ENCODE results near the gene TTC9.

DNA sequence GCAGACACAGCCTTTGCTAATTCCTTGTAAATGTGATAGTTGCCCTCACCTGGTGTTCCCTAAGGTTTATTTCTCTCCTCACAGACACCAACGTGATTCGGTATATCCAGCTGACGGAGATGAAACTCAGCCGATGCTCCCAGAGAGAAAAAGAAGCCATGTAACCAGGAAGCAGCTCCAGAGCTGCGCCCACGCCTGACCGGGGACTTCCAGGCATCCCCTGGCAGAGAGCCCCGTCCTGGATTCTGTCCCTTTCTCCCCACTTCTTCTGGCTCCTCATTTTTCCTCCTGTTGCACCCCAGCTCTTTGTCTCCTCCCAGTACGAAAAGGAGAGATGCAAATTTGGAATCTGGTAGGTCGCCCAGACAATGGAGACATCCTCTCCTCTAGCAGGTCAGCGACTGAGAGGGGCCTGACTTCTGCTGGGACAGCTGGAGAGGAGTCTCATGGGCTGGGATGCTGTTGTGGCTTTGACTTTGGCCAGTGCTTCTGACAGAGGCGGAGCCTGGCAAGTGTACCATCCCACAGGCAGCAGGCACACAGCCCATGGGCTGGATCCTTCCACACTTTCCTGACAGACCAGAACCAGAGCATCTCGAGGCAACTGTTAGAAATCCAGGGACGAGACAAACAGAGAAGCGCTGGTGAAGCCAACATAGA lies 29.4 kb downstream of the TTC9 start:
- TF ChIP-seq, protein P1, sequence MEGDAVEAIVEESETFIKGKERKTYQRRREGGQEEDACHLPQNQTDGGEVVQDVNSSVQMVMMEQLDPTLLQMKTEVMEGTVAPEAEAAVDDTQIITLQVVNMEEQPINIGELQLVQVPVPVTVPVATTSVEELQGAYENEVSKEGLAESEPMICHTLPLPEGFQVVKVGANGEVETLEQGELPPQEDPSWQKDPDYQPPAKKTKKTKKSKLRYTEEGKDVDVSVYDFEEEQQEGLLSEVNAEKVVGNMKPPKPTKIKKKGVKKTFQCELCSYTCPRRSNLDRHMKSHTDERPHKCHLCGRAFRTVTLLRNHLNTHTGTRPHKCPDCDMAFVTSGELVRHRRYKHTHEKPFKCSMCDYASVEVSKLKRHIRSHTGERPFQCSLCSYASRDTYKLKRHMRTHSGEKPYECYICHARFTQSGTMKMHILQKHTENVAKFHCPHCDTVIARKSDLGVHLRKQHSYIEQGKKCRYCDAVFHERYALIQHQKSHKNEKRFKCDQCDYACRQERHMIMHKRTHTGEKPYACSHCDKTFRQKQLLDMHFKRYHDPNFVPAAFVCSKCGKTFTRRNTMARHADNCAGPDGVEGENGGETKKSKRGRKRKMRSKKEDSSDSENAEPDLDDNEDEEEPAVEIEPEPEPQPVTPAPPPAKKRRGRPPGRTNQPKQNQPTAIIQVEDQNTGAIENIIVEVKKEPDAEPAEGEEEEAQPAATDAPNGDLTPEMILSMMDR (IDR thresholded peaks at IDR 0.05; ENCODE audit: borderline replicate concordance, extremely low read depth, low read length, poor library complexity, severe bottlenecking), result no peak
- TF ChIP-seq EZH2 (IDR thresholded peaks at IDR 0.05; ENCODE audit: borderline replicate concordance, low read depth, low read length, severe bottlenecking), result no peak
